ENCODE results near the gene TMEM161A. TPM values are rescaled to one million over a fixed set of nuclear protein-coding genes. Genes with fewer than 3 reads are reported as not detected.
"Not testable (repeated sequence)": the region's sequence is repeated elsewhere in the genome, so short reads cannot be mapped to it uniquely, and the experiment has no call there.

Gene TMEM161A
- total RNA-seq, 1 experiment from 2014 or later, result 38.7 TPM

DNA sequence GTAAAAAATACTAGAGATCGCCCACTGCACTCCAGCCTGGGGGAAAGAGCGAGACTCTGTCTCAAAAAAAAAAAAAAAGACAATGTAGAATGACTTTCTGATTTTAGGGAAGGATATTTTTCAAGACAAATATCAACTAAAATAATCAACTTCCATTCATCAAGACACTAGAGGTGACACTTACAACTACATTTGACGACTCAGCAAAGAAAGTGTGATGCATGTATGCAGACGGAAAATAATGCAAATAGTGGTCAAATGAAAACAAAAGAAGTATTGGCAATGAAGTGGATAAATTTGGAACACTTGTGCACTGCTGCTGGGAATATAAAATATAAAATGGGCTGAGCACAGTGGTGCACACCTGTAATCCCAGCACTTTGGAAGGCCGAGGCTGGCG, 12.2 kb downstream of the TMEM161A start:
- no peak for DNase-seq (ENCODE audit: extremely low read depth, low read depth)

- no peak for DNase-seq (ENCODE audit: extremely low read depth, low read depth)
These were observed 14.9 kb downstream of the TMEM161A start for GRCh38 chr19:19123386-19123785.

DNA sequence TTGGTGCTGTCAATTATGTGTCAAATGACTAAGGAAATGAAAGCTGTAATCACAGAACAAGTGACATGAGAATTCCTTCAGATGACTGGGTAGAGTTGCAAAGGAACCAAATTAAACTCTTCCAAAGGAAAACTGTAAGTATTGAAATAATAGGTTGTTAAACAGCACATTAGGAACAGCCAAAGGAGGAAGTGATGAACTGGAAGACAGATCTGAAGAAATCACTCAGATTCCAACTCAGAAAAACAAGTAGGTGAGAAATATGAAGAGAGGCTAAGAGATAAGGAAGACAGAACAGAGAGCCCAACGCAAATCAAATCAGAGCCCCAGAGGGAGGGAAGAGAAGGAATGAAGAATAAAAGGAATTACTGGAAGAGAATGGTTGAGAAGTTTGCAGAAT, 15.4 kb downstream of the TMEM161A start:
- DNase-seq (ENCODE audit: extremely low read depth, low read depth), result no peak

- DNase-seq (ENCODE audit: extremely low read depth, low read depth), result no peak
These were observed 16.9 kb downstream of the TMEM161A start for GRCh38 chr19:19121371-19121770.

- peak; percentile 5 for DNase-seq (ENCODE audit: extremely low read depth, low read depth)
These were observed 17.7 kb downstream of the TMEM161A start for GRCh38 chr19:19120308-19121231.

- no peak for DNase-seq (ENCODE audit: extremely low read depth, low read depth)
These were observed 18.7 kb downstream of the TMEM161A start for GRCh38 chr19:19119325-19120237.

DNA sequence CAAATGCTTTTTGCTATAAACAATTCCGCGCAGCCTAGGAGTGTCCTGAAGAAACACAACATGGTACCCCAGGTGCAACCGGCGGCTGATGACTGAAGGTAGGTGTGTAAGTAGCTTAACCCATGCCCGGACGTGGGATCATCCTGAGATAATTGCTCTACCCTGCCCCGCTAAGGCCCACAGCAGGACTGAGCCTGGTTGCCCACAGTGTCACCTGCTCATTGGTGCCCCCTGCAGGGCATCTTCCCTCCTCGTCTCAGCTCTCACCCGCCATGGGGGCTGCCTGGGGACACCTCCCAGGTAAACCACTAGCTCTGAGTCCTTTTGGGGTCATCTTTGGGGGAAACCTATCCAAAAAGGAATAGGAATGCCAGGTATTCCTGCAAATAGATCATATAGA, 22.3 kb downstream of the TMEM161A start:
- no peak for DNase-seq (ENCODE audit: extremely low read depth, low read depth)

- no peak for DNase-seq (ENCODE audit: extremely low read depth, low read depth)
These were observed 25.1 kb downstream of the TMEM161A start for GRCh38 chr19:19113040-19113626.

- no peak for DNase-seq (ENCODE audit: extremely low read depth, low read depth)
These were observed 26.2 kb downstream of the TMEM161A start for GRCh38 chr19:19111967-19112580.

DNA sequence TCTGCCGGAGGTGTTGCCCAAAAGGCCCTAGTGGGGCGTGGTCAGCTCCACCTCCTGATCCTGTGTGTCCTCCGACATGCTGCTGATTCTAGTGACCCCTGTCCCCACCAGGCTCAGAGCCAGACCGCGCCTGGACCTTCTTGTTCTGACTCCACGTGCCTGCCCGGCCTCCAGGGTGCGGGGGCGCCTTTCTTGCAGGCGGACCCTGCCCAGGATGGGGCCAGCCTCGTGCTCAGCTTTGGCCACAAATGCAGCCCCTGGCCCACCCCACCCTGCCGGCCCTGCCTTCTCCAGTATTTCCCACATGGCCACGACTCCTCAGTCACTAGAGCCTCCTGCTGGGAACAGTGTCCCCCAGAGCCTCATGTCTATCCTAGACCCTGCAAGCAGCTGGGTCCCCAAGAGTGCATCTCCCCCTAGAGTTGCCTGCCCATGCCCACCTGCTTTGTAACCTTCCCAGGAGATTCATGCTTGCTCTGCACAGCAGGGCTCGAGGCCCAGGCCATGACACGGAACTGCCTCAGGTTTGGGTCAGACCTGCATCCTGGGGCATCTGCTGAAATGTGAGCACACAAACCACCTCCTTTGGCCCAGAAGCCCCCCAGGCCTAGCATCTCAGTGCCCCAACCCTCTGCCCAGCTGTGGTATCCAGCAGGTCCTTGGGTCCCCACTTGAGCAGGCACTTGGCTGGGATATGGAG, 27.0 kb downstream of the TMEM161A start:
- DNase-seq (ENCODE audit: extremely low read depth, low read depth), result no peak

GRCh38 chr19:19110410-19111135, 27.7 kb downstream of the TMEM161A start:
- DNase-seq (ENCODE audit: extremely low read depth, low read depth), result no peak

GRCh38 chr19:19109601-19110000, 28.7 kb downstream of the TMEM161A start:
- DNase-seq (ENCODE audit: extremely low read depth, low read depth), result no peak

DNA sequence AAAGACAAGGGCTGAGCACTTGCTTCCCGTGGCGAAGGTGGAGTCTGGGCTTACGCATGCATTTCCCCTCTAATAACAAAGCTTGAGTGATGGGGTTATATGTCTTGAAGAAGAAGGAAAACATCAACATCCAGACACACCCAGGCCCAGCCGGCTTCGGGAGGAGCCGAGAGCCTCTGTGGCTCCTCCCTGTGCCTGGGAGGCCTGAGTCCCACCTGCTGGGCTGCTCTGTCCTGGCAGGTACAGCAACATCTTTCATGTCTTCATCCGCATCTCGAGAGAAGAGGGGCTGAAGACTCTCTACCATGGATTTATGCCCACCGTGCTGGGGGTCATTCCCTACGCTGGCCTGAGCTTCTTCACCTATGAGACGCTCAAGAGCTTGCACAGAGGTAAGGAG, 30.6 kb downstream of the TMEM161A start:
- DNase-seq (ENCODE audit: extremely low read depth, low read depth), result no peak

- DNase-seq (ENCODE audit: extremely low read depth, low read depth), result not testable (repeated sequence)
These were observed 31.3 kb downstream of the TMEM161A start for GRCh38 chr19:19106938-19107337.

DNA sequence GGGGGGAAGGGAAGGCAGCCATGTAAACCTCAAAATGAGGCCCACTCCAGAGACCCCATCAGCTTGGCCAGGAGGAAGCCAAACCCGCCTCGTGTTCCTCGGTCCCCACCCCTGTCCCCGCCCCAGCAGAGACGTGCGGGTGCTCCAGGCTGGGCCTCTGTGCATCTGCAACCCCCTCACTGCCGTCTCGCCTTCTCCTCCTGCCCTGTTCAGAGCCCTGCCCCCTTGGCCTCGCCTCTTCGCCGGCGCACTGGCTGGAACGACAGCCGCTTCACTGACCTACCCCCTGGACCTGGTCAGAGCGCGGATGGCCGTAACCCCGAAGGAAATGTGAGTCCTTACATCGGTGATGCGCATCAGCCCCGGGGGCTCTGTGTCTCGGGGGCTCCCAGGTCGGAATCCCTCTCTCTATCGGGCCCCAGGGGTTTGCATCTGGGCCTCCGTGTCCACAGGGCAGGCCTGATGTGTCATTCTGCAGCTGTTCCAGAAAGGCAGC, 32.2 kb downstream of the TMEM161A start:
- DNase-seq (ENCODE audit: extremely low read depth, low read depth), result no peak

DNA sequence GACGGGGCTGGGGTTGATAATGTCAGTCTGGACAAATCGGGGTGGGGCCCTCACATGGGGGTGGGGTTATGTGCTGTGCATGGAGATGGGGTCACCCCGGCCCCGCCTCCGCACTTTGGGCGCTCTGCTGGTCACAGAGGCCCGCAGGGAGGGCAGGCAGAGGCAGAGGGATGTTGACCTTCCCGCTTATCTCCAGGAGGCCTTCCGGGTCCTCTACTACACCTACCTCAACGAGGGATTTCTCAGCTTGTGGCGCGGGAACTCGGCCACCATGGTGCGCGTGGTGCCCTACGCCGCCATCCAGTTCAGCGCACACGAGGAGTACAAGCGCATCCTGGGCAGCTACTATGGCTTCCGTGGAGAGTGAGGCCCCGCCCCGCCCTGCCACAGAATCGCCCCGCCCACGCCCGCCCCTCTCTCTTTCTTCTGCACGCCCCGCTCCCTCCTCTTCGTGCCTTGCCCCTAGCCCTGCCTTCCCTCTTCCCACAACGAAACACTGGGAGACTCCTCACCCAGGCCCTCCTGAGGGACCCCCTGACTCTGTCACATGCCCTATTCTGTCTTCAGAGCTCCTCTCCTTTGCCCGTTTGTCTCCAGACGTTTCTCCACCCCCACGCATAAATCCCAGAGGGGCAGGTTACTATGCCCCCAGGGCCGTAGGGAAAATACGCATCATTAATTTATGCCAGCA, 32.8 kb downstream of the TMEM161A start:
- DNase-seq (ENCODE audit: extremely low read depth, low read depth), result peak; percentile 32

DNA sequence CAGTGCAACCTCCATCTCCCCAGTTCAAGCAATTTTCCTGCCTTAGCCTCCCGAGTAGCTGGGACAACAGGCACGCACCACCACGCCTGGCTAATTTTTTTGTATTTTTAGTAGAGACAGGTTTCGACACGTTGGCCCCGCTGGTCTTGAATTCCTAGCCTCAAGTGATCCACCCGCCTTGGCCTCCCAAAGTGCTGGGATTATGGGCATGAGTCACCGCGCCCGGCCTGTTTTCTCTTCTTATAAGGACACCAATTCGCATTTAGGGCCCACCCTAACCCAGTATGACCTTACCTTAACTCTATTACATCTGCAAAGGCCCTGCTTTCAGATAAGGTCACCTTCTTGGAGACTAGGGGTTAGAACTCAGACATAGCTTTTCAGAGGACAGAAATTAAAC, 35.1 kb downstream of the TMEM161A start:
- DNase-seq (ENCODE audit: extremely low read depth, low read depth), result no peak

DNA sequence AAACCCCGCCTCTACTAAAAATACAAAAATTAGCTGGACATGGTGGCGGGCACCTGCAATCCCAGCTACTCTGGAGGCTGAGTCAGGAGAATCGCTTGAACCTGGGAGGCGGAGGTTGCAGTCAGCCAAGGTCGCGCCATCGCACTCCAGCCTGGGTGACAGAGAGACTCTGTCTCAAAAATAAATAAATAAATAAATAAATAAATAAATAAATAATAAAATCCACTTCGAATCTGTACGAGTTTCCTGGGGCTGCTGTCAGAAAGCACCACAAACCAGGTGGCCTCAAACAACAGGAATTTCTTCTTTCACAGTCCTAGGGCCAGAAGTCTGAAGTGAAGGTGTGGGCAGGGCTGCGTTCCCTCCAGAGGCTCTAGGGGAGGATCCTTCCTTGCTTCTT, 35.7 kb downstream of the TMEM161A start:
- not testable (repeated sequence) for DNase-seq (ENCODE audit: extremely low read depth, low read depth)

DNA sequence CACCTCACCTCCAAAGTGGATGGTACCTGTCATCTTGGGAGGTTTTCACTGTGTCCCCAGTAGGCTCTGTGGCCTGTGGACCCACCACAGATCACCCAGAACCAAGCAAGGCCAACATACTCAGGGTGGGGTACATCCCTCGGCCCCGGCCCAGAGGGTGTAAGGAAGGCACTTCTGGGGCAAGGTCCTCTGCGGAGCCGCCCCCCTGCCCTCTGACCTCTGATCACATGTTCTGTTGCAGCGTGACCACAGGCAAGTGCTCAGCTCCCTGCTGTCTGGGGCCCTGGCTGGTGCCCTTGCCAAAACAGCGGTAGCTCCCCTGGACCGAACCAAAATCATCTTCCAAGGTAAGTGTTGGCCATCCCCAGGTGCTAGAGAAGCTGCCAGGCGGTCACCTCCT, 36.7 kb downstream of the TMEM161A start:
- DNase-seq (ENCODE audit: extremely low read depth, low read depth), result no peak

Measured in NCI-H460 (cell line).